GM18861 (cell line): ENCODE measurements around the gene CCNYL1.

ENCODE experiments used
- ATAC-seq: cut with Tn5 transposase; IDR thresholded peaks from one replicate; pipeline ENCODE4 v1.9.1; 2021; ENCODE audit not compliant: unreplicated experiment

The CCNYL1 gene

GRCh38 chr2:207787017-207787416 lies 75.6 kb downstream of the CCNYL1 start:
- ATAC-seq = no peak

GRCh38 chr2:207787800-207788199 lies 76.4 kb downstream of the CCNYL1 start:
- no peak for ATAC-seq

- ATAC-seq = no peak
These were observed 79.5 kb downstream of the CCNYL1 start for GRCh38 chr2:207790898-207791297.

GRCh38 chr2:207791579-207792243 lies 80.3 kb downstream of the CCNYL1 start:
- no peak for ATAC-seq

GRCh38 chr2:207792244-207792785 lies 80.9 kb downstream of the CCNYL1 start:
- no peak for ATAC-seq

- ATAC-seq = no peak
These were observed 85.3 kb downstream of the CCNYL1 start for GRCh38 chr2:207796585-207797350.

GRCh38 chr2:207801259-207801658 lies 89.8 kb downstream of the CCNYL1 start:
- ATAC-seq = no peak

- no peak for ATAC-seq
These were observed 91.2 kb downstream of the CCNYL1 start for GRCh38 chr2:207802650-207803049.
